Cerebellar cortex (tissue), 1 donor: ENCODE results near the gene KIF17.

Source experiments
- DNase-seq: peaks from one replicate; pipeline ENCODE4 v3.0.0-alpha.2; 2015; ENCODE audit warnings: low spot score

KIF17 gene

GRCh38 chr1:20625176-20626097, 92.4 kb downstream of the KIF17 start:
- no peak for DNase-seq

- DNase-seq, result no peak
Measured at GRCh38 chr1:20624709-20625108, 93.1 kb downstream of the KIF17 start.

GRCh38 chr1:20621012-20621411, 96.8 kb downstream of the KIF17 start:
- DNase-seq, result no peak

GRCh38 chr1:20619999-20620398, 97.8 kb downstream of the KIF17 start:
- no peak for DNase-seq

DNA sequence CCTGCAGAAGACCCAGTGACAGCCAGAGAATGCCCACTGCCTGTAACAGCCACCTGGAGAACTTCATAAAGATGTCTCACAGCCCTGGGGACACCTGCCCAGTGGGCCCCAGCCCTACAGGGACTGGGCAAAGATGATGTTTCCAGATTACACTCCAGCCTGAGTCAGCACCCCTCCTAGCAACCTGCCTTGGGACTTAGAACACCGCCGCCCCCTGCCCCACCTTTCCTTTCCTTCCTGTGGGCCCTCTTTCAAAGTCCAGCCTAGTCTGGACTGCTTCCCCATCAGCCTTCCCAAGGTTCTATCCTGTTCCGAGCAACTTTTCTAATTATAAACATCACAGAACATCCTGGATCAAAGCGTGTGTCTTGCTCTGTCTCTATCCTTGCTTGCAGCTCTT, 99.3 kb downstream of the KIF17 start:
- no peak for DNase-seq

GRCh38 chr1:20616847-20617487, 100.8 kb downstream of the KIF17 start:
- no peak for DNase-seq

DNA sequence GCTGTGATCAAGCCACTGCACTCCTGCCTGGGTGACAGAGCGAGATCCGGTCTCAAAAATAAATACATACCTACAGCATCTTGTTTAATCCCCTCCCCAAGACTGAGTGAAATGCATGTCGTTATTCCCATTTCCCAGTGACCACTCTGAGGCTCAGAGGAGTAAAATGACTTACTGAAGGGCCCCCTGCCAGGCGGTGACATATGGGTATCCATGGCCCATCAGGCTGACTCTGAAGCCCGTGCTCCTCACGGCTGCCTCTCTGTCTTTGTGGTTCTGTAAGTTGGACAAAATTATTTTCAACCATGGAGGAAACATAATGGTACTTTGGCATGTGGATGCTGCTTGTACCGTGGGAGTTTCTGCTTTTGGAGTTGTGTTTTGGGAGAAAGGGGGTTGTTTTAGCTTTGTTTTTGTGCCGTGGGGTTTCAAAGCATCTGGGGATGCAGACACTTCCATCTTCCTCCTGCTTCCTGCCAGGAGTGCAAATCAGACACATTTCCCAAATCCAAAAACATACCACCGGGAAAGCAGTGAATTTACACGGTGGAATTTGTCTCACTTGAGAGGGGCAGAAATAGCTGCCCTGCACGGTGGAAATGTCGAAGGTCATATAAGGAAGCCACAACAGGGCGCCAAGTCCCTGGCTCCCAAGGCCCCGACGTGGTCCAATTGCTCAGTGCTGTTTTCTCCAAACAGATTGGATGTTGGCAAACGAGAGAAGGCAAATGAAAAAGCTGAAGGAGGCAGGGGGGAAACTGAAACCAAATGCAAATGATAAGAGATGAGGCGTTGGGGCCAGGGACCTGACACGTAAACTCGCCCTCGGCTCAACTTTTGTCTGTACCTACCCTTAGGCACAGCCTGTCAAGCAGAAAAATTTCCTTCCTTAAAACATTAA, 101.6 kb downstream of the KIF17 start:
- DNase-seq, result peak; percentile 60

GRCh38 chr1:20614131-20614579, 103.7 kb downstream of the KIF17 start:
- DNase-seq, result no peak
